Osteoblast (primary cell): ENCODE data around the gene RDH8. TPM values are rescaled to one million over a fixed set of nuclear protein-coding genes. Genes with fewer than 3 reads are reported as not detected.

Experiments used
- DNase-seq: peaks from one replicate; pipeline ENCODE4 v3.0.0; 2011; ENCODE audit warnings: low spot score, mixed read lengths; ENCODE audit not compliant: insufficient read length; ENCODE audit errors: missing footprints
- H2AFZ ChIP-seq: 2 replicates; pipeline ENCODE4 v1.6.0; 2011; ENCODE audit warnings: mild to moderate bottlenecking, low read length
- H3K27ac ChIP-seq: 2 replicates; pipeline ENCODE4 v1.5.1; 2011; ENCODE audit warnings: mild to moderate bottlenecking, low read depth, low read length, moderate library complexity
- H3K27me3 ChIP-seq: 2 replicates; pipeline ENCODE4 v1.6.0; 2012; ENCODE audit warnings: mild to moderate bottlenecking, control low read depth, inconsistent platforms, low read length, moderate library complexity; ENCODE audit not compliant: insufficient read depth
- H3K36me3 ChIP-seq: 2 replicates; pipeline ENCODE4 v1.5.1; 2011; ENCODE audit warnings: mild to moderate bottlenecking, low read length, control low read depth, moderate library complexity; ENCODE audit not compliant: insufficient read depth
- H3K4me1 ChIP-seq: 2 replicates; pipeline ENCODE4 v1.5.1; 2011; ENCODE audit warnings: mild to moderate bottlenecking, low read length, control low read depth, moderate library complexity; ENCODE audit not compliant: insufficient read depth
- H3K4me2 ChIP-seq: 2 replicates; pipeline ENCODE4 v1.6.0; 2011; ENCODE audit warnings: mild to moderate bottlenecking, low read length; ENCODE audit not compliant: insufficient read depth
- H3K4me3 ChIP-seq: fragments of 200-600 bp; sonication (generic); 3 replicates; pipeline ENCODE4 v1.5.1; 2012; ENCODE audit warnings: mild to moderate bottlenecking, low read length, inconsistent platforms; ENCODE audit not compliant: insufficient read depth
- H3K79me2 ChIP-seq: 2 replicates; pipeline ENCODE4 v1.6.0; 2012; ENCODE audit warnings: mild to moderate bottlenecking, low read length, control low read depth, inconsistent platforms; ENCODE audit not compliant: insufficient read depth
- H3K9me3 ChIP-seq: 2 replicates; pipeline ENCODE4 v1.5.1; 2011; ENCODE audit warnings: low read depth, low read length, control low read depth
- H4K20me1 ChIP-seq: 2 replicates; pipeline ENCODE4 v1.6.0; 2012; ENCODE audit warnings: mild to moderate bottlenecking, low read length, control low read depth; ENCODE audit not compliant: insufficient read depth
- CTCF ChIP-seq: IDR thresholded peaks from 2 replicates; pipeline ENCODE4 v1.5.1; 2011; ENCODE audit warnings: mild to moderate bottlenecking, low read depth, low read length, moderate library complexity; ENCODE audit errors: extremely low read depth
- total RNA-seq: library from RNA; depleted of rRNA; stranded (reverse); fragments of >200 nt; gene quantifications from 2 replicates; pipeline ENCODE4 v1.2.3, GENCODE V29; 2012

RDH8 gene
- total RNA-seq, 1 donor = not detected

GRCh38 chr19:9968820-9969687 lies 44.2 kb upstream of the RDH8 start:
- Histone ChIP-seq H3K4me1 (no peaks in the 10 kb centered on the region), H3K27me3 (no peaks in the 10 kb centered on the region), H2AFZ (no peak overlapping the region), H3K36me3 (no peaks in the 10 kb centered on the region), H3K9me3 (no peaks in the 10 kb centered on the region), H3K4me3 (no peak overlapping the region), H4K20me1 (no peaks in the 10 kb centered on the region), H3K27ac (no peak overlapping the region), H3K4me2 (no peak overlapping the region), H3K79me2 (no peaks in the 10 kb centered on the region)
- no peak for TF ChIP-seq CTCF
- DNase-seq = peak; percentile 65

GRCh38 chr19:9969688-9969975 lies 43.7 kb upstream of the RDH8 start:
- Histone ChIP-seq H3K27me3 (no peaks in the 10 kb centered on the region), H3K27ac (no peak overlapping the region), H3K36me3 (no peaks in the 10 kb centered on the region), H3K4me1 (no peaks in the 10 kb centered on the region), H3K79me2 (no peaks in the 10 kb centered on the region), H2AFZ (no peak overlapping the region), H4K20me1 (no peaks in the 10 kb centered on the region), H3K4me3 (no peak overlapping the region), H3K4me2 (no peak overlapping the region), H3K9me3 (no peaks in the 10 kb centered on the region)
- DNase-seq = peak; percentile 58
- TF ChIP-seq CTCF = no peak

- Histone ChIP-seq H3K4me3 (no peak overlapping the region), H3K4me2 (no peak overlapping the region), H3K9me3 (no peaks in the 10 kb centered on the region), H4K20me1 (no peaks in the 10 kb centered on the region), H3K36me3 (no peaks in the 10 kb centered on the region), H2AFZ (no peak overlapping the region), H3K27me3 (no peaks in the 10 kb centered on the region), H3K79me2 (no peaks in the 10 kb centered on the region), H3K4me1 (no peaks in the 10 kb centered on the region), H3K27ac (no peak overlapping the region)
- no peak for TF ChIP-seq CTCF
- no peak for DNase-seq
These were observed 42.8 kb upstream of the RDH8 start for GRCh38 chr19:9970481-9970880.

GRCh38 chr19:9971166-9971897 lies 42.0 kb upstream of the RDH8 start:
- no peak overlapping the region for H3K4me3 ChIP-seq
- H3K27ac ChIP-seq = no peak overlapping the region
- no peak overlapping the region for H3K4me2 ChIP-seq
- H2AFZ ChIP-seq = no peak overlapping the region
- H3K36me3 ChIP-seq = no peaks in the 10 kb centered on the region
- H3K27me3 ChIP-seq = no peaks in the 10 kb centered on the region
- peak; percentile 49 for DNase-seq
- TF ChIP-seq CTCF = no peak
- no peaks in the 10 kb centered on the region for H3K79me2 ChIP-seq
- no peaks in the 10 kb centered on the region for H3K9me3 ChIP-seq
- H3K4me1 ChIP-seq = no peaks in the 10 kb centered on the region
- H4K20me1 ChIP-seq = no peaks in the 10 kb centered on the region
